ENCODE measurements around the gene PCSK2.

PCSK2 gene

GRCh38 chr20:17399303-17399985 is 172.6 kb downstream of the PCSK2 start:
- DNase-seq = no peak

DNA sequence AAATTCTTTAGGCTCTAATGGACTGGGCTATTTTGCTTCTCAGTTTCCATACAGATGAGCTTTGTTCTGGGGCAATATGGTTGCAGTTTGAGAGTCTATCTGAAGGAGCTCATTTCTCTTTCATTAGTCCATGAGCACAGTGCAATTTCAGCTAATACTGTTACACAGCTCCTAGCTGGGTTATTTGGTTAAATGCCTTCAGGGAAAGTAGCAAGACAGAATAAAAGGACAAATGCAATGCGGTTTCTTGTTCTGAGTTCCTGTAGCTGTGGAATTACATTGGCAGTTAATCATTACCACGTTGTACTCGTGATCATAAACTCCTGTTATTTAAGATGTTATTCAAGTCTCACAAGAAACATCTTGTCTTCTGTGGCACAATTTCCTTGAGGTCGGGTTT is 176.6 kb downstream of the PCSK2 start:
- DNase-seq = no peak

DNA sequence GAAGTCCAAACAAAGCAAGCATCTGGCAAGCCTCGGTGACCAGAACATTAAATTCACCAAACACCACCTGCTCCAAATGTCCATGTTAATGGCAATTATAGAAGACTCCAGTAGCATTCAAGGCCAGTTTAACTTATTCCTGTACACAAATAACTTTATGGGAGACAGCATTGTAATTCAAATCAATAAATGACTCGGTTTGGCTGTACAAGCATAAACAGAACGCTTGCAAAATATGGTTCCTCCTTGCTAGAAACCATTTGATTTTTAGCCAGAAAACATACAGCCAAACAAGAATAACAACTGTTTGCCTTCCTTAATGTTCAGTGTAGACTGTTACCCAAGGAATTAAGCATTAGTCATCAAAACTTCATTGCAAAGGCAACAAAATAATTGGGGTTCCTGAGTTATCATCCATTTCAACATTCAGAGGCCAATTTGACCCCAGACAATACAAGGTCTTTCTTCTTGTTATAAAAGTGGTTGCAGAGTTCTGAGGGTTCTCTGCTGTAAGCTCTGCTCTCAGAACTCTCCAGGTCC is 179.3 kb downstream of the PCSK2 start:
- DNase-seq = no peak

GRCh38 chr20:17407550-17407949 is 180.7 kb downstream of the PCSK2 start:
- no peak for DNase-seq

DNA sequence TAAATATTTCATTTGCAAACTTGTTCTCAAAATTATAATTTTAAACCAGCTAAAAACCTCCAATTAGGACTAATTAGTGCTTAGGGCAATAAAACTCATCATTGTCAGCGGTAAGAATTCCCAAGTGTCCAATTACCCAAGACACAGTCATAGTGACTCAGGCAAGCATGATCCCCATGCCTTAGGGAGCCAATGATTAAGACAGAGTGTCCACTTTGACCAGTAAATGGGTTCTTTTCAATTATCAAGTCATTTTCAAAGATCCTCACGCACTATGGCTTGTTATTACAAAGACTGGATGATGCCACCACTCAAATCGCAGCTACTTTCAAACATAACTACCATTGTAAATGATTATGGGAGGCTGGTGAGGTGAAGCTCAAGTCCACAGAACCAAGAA is 190.4 kb downstream of the PCSK2 start:
- no peak for DNase-seq

DNA sequence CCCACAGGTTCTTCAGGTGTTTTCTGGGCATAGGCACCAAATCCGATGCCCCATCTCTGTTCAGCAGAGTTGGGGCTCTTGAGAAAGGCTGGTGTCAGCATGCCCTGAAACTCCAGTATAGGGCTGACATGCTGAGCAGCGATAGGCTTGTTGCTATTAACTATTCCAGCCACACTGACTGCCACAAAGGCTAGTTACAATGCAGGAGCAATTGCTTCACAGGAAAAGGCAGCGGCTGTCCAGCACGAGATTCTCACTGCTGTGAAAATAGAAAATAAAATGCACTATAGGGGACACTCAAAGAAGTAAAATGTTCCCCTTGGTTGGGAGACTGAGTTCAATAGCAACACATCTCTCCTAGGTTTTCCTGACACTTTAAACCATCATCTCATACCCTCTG is 191.9 kb downstream of the PCSK2 start:
- no peak for DNase-seq

- DNase-seq = no peak
Measured at GRCh38 chr20:17419479-17420041, 192.7 kb downstream of the PCSK2 start.

GRCh38 chr20:17421493-17421892 is 194.7 kb downstream of the PCSK2 start:
- no peak for DNase-seq

GRCh38 chr20:17423782-17424181 is 196.9 kb downstream of the PCSK2 start:
- no peak for DNase-seq

- DNase-seq = no peak
Measured at GRCh38 chr20:17427638-17428037, 200.8 kb downstream of the PCSK2 start.

DNA sequence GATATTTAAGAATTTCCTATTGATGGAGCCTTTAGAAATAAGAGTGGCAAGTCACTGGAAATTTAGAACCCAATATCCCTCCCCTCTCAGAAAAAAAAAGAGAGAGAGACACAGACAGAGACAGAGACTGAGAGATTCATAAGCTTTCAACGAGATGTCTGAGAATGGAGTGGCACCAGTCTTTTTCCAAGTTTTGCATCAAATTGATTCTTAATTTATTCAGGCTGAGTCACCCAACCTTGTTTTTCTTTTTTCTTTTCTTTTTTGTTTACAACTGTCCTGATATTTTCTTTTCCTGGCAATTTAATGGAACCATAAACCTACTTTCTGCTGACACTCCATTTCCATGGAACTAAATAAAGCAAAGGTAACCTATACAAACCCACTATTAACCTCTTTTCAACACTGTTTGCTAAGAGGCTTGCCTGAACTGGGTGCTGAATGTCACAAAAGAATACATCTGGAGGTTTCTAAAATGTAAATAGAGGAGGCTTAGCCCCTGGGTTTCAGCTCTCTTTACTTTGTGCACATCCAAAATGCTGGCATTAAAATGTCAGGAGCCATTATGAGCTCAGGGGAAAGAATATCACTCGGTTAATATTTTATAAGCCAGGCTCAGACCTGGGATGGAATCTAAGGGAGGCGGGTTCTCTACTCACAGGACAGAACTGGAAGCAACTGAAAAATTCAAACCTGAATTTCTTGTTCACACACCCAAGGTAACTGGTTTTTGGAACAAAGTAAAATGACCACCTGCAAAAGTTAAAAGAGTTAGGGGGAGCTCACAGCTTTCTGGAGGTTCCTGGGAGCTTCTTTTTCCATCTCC is 203.5 kb downstream of the PCSK2 start:
- DNase-seq = no peak

- peak in 8 of 14 donors; percentile 2 to 61 (median 10) for DNase-seq
Measured at GRCh38 chr20:17431621-17432364, 205.0 kb downstream of the PCSK2 start.

GRCh38 chr20:17436664-17437063 is 209.8 kb downstream of the PCSK2 start:
- DNase-seq = no peak

DNA sequence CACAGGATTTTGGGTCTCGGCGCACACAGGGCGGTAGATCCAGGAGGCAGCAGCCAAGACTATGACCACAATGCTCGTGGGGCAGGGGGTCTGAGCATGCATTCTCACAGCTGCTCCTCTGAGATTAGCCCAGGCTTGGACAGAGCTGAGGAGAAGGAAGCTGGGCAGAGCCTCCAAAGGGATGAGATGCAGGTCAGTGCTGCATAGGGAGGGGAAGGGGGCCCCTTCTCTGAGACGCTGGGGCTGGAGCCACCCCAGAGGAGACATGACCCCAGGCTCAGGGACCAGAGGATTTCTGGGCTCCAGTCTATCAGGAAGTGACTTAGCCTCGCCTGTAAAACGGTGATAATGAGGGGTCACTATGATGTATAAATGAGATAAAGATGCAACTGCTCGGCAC is 210.4 kb downstream of the PCSK2 start:
- no peak for DNase-seq

- no peak for DNase-seq
Measured at GRCh38 chr20:17438436-17439039, 211.7 kb downstream of the PCSK2 start.

GRCh38 chr20:17439616-17440296 is 212.9 kb downstream of the PCSK2 start:
- no peak for DNase-seq

GRCh38 chr20:17441745-17442144 is 214.9 kb downstream of the PCSK2 start:
- no peak for DNase-seq

DNA sequence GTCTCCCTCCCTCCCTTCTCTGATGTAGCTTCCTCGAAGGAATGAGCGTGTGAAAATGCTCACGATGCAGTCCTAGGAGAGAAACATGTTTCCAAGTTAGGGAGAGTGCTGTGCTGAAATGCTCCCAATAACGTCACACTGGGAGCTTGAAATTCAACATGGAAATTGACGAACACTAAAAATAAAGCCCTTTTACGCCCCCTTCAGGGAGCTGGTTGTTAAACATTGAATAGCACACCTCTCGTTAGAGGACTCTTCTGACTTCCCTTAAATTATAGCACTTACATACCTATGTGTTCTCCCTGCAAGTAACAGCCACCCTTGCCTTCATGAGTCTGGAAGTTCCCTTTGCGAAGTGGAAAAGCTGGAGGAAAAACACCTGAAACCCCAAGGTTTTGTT is 215.7 kb downstream of the PCSK2 start:
- DNase-seq = no peak

DNA sequence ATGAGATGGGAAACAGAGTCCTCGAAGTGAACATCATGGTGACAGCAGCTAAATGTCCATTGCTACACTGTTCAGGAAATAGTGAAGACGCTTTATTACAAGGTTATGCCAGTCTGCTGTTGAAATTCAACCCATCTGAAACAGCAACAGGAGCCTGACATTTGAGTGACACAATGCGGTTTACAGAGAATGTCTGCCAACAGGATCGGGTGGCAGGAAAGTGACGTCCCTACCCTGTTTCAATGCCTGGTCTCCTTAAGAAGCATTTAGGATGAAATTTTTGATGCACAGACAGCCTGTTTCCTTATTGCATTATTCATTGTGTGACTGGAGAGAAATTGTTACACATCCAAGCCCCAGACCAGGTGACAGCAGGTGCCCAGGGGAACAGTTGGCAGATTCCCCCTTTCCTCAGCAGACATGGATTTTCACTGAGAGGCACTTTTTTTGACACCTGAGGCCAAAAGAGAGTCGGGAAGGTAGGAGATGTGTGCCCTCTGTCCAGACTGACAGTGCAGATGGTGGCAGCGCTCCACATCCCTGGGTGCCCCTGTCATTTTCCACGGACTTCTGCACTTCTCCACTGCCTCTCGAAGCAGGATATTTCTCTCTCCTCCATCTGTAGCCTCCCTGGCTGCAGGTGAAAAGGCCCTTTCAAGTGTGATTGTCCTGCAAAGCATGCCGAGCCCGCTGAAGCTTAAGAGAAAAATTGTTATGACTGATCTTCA is 216.5 kb downstream of the PCSK2 start:
- peak in 1 of 14 donors; percentile 55 for DNase-seq

- DNase-seq = no peak
Measured at GRCh38 chr20:17444091-17444490, 217.3 kb downstream of the PCSK2 start.

DNA sequence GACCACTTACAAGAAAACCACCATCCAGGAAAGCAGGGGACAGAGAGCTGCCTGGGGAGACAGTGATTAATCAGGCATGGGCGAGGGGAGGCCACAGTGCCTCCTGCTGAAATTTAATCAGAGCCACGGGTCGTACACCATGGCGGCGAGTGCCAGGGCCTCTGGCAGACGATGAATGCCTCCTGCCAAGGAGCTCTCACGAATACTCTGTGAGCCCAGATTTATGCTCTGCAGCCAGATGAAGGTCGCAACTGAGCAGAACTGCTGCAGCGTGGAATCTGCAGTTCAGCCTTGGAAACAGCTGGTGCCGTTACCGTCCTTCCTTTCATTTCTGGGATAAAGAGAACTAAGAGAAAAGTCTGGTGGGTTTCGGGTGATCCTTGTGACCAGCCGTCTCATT is 218.7 kb downstream of the PCSK2 start:
- peak in 1 of 14 donors; percentile 7 for DNase-seq

Measured in C1 segment of cervical spinal cord (tissue), 14 donors.